K562 (cell line): ENCODE measurements around the gene SLC25A2. TPM values are rescaled to one million over a fixed set of nuclear protein-coding genes. Genes with fewer than 3 reads are reported as not detected.

Experiments used
- ARNT ChIP-seq, 2 experiments: fragments of 450-650 bp; IDR thresholded peaks; 2 replicates each; pipeline ENCODE4 v1.6.1; 2016; ENCODE audit warnings: mild to moderate bottlenecking in 1 of 2
- FOS ChIP-seq: IDR thresholded peaks from 3 replicates; pipeline ENCODE4 v1.6.1; 2011; ENCODE audit not compliant: insufficient read length; ENCODE audit errors: extremely low read depth
- FOXA3 ChIP-seq, 2 experiments: fragments of 450-650 bp in 1 of 2; sonication (generic) in 1 of 2; formaldehyde crosslinking; IDR thresholded peaks in 1 of 2; conservative IDR thresholded peaks in 1 of 2; 2 replicates each; pipeline versions ENCODE4 v1.4.0 to v1.8.0; 2020 to 2022; ENCODE audit warnings: mild to moderate bottlenecking in 2 of 2, missing genetic modification reagents in 1 of 2
- IFI16 ChIP-seq: fragments of 250-450 bp; sonication (Bioruptor Pico); IDR thresholded peaks from 2 replicates; pipeline ENCODE4 v2.1.2; 2022; ENCODE audit warnings: mild to moderate bottlenecking, inconsistent platforms
- MTA3 ChIP-seq: fragments of 450-650 bp; formaldehyde crosslinking; IDR thresholded peaks from 2 replicates; pipeline ENCODE4 v1.6.1; 2017; ENCODE audit warnings: mild to moderate bottlenecking, borderline replicate concordance
- NCOA4 ChIP-seq: fragments of 450-650 bp; IDR thresholded peaks from 2 replicates; pipeline ENCODE4 v1.6.1; 2018; ENCODE audit warnings: mild to moderate bottlenecking; ENCODE audit not compliant: partially characterized antibody
- NR3C1 ChIP-seq: sonication (generic); formaldehyde crosslinking; IDR thresholded peaks from 2 replicates; pipeline ENCODE4 v1.8.1; 2022; ENCODE audit warnings: missing genetic modification reagents
- SMARCA4 ChIP-seq: fragments of 450-650 bp; IDR thresholded peaks from 2 replicates; pipeline ENCODE4 v1.6.1; 2016
- TAF9B ChIP-seq: fragments of 450-650 bp; IDR thresholded peaks from 2 replicates; pipeline ENCODE4 v1.6.1; 2018; ENCODE audit warnings: mild to moderate bottlenecking; ENCODE audit not compliant: partially characterized antibody
- TCF7 ChIP-seq: sonication (generic); IDR thresholded peaks from 2 replicates; pipeline ENCODE4 v1.6.1; 2016; ENCODE audit warnings: antibody characterized with exemption, borderline replicate concordance
- ZBTB8A ChIP-seq: fragments of 450-650 bp; IDR thresholded peaks from 2 replicates; pipeline ENCODE4 v1.6.1; 2018; ENCODE audit warnings: mild to moderate bottlenecking, moderate library complexity; ENCODE audit not compliant: partially characterized antibody
- ZNF133 ChIP-seq: fragments of 250-450 bp; sonication (Bioruptor Pico); IDR thresholded peaks from 2 replicates; pipeline ENCODE4 v1.4.0; 2020; ENCODE audit warnings: mild to moderate bottlenecking
- ZNF174 ChIP-seq: fragments of 250-450 bp; sonication (Bioruptor Pico); IDR thresholded peaks from 2 replicates; pipeline ENCODE4 v1.4.0; 2020; ENCODE audit warnings: mild to moderate bottlenecking
- ZNF436 ChIP-seq: fragments of 250-450, 450-650 bp; sonication (Bioruptor Pico); formaldehyde crosslinking; IDR thresholded peaks from 2 replicates; pipeline ENCODE4 v1.7.0; 2020; ENCODE audit warnings: mild to moderate bottlenecking
- polyA plus RNA-seq, 8 experiments: library from polyadenylated mRNA; depleted of rRNA in 4 of 8; stranded (reverse) in 5 of 8; unstranded in 3 of 8; fragments of >200 nt; fragmentation: Nextera tagmentation in 2 of 8; fragmentation: Illumina TruSeq in 1 of 8; extraction: Ambion mirVana in 2 of 8; extraction: Trizol in 1 of 8; gene quantifications; 2 replicates each; pipeline versions ENCODE4 v1.2.1 to v1.2.3, GENCODE V29; 2011 to 2014; ENCODE audit warnings: inconsistent platforms in 1 of 8, missing spikeins in 1 of 8
- total RNA-seq, 7 experiments: library from RNA; depleted of rRNA in 6 of 7; stranded (reverse); fragments of >200 nt in 6 of 7; fragmentation: Illumina TruSeq in 2 of 7; extraction: Trizol in 2 of 7; gene quantifications; 2 replicates each; pipeline versions ENCODE4 v1.2.1 to v1.2.3, GENCODE V29; 2011 to 2021; ENCODE audit warnings: low replicate concordance in 1 of 7
- TF ChIP-seq, protein P1 (sequence below): fragments of 450-650 bp; IDR thresholded peaks from 2 replicates; pipeline ENCODE4 v1.6.1; 2016; ENCODE audit warnings: mild to moderate bottlenecking, moderate library complexity
- TF ChIP-seq, protein P2 (sequence below): fragments of 250-450 bp; sonication (Bioruptor Pico); IDR thresholded peaks from 2 replicates; pipeline ENCODE4 v1.8.0; 2021; ENCODE audit warnings: mild to moderate bottlenecking, moderate library complexity

SLC25A2 gene
- total and polyA plus RNA-seq, 9 of the 15 experiments (the other 6 are each of a cell fraction or from before 2014, with no cell fraction given), result 0.09 to 0.11 (median 0.11) TPM; not detected in 6

DNA sequence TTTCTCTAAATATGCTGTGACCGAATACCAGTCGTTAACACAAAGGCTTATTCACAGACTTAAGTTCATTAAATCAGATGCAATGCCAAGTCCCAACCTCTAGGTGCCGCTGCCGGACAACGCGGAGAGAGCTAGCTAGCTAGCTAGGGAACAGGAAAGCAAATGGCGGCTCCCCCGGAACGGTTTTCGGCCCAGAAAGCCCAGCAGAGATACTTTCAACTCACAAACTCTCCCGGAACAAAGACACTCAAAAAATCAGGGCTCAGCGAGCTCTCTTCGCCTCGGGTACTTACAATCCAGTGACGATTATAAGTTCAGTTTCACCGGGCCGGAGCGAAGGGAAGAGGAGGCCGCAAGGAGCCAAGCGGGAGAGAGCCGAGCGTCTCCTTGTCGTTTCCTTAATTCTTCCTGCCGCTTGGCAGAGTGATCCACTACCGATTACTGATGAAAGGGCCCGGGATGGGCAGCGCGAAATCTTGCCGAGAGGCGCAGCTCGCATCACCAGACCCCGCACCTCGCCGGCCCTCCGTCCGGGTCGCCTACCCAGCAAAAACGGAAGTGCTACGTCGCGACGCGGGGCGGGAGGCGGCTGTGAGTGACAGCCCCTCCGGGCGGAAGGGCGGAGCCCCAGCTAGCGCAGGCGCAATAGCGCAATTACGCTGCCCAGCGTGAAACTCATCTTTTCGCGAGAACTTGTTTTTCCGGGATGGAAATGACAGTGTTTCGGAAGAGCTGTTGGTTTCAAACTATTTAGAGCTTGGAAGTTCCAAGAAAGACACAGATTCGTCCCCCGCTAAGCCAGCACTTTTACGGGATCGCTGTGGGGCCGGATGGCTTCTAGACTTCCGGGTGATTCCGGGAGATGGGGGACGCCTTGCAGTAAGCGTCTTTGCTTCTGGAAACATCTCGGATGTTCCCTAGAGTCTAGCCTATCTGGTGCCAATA, 16.6 kb upstream of the SLC25A2 start, which contains the start of gene TAF7 (continued):
- TF ChIP-seq ARNT (IDR thresholded peaks at IDR 0.05), result peak in 1 of 2 experiments; percentile 56; a peak in 1 of 4 replicates
- TF ChIP-seq ZBTB8A, result no peak
- TF ChIP-seq NR3C1 (CRISPR knock-in tag), result no peak
- TF ChIP-seq, protein P1, sequence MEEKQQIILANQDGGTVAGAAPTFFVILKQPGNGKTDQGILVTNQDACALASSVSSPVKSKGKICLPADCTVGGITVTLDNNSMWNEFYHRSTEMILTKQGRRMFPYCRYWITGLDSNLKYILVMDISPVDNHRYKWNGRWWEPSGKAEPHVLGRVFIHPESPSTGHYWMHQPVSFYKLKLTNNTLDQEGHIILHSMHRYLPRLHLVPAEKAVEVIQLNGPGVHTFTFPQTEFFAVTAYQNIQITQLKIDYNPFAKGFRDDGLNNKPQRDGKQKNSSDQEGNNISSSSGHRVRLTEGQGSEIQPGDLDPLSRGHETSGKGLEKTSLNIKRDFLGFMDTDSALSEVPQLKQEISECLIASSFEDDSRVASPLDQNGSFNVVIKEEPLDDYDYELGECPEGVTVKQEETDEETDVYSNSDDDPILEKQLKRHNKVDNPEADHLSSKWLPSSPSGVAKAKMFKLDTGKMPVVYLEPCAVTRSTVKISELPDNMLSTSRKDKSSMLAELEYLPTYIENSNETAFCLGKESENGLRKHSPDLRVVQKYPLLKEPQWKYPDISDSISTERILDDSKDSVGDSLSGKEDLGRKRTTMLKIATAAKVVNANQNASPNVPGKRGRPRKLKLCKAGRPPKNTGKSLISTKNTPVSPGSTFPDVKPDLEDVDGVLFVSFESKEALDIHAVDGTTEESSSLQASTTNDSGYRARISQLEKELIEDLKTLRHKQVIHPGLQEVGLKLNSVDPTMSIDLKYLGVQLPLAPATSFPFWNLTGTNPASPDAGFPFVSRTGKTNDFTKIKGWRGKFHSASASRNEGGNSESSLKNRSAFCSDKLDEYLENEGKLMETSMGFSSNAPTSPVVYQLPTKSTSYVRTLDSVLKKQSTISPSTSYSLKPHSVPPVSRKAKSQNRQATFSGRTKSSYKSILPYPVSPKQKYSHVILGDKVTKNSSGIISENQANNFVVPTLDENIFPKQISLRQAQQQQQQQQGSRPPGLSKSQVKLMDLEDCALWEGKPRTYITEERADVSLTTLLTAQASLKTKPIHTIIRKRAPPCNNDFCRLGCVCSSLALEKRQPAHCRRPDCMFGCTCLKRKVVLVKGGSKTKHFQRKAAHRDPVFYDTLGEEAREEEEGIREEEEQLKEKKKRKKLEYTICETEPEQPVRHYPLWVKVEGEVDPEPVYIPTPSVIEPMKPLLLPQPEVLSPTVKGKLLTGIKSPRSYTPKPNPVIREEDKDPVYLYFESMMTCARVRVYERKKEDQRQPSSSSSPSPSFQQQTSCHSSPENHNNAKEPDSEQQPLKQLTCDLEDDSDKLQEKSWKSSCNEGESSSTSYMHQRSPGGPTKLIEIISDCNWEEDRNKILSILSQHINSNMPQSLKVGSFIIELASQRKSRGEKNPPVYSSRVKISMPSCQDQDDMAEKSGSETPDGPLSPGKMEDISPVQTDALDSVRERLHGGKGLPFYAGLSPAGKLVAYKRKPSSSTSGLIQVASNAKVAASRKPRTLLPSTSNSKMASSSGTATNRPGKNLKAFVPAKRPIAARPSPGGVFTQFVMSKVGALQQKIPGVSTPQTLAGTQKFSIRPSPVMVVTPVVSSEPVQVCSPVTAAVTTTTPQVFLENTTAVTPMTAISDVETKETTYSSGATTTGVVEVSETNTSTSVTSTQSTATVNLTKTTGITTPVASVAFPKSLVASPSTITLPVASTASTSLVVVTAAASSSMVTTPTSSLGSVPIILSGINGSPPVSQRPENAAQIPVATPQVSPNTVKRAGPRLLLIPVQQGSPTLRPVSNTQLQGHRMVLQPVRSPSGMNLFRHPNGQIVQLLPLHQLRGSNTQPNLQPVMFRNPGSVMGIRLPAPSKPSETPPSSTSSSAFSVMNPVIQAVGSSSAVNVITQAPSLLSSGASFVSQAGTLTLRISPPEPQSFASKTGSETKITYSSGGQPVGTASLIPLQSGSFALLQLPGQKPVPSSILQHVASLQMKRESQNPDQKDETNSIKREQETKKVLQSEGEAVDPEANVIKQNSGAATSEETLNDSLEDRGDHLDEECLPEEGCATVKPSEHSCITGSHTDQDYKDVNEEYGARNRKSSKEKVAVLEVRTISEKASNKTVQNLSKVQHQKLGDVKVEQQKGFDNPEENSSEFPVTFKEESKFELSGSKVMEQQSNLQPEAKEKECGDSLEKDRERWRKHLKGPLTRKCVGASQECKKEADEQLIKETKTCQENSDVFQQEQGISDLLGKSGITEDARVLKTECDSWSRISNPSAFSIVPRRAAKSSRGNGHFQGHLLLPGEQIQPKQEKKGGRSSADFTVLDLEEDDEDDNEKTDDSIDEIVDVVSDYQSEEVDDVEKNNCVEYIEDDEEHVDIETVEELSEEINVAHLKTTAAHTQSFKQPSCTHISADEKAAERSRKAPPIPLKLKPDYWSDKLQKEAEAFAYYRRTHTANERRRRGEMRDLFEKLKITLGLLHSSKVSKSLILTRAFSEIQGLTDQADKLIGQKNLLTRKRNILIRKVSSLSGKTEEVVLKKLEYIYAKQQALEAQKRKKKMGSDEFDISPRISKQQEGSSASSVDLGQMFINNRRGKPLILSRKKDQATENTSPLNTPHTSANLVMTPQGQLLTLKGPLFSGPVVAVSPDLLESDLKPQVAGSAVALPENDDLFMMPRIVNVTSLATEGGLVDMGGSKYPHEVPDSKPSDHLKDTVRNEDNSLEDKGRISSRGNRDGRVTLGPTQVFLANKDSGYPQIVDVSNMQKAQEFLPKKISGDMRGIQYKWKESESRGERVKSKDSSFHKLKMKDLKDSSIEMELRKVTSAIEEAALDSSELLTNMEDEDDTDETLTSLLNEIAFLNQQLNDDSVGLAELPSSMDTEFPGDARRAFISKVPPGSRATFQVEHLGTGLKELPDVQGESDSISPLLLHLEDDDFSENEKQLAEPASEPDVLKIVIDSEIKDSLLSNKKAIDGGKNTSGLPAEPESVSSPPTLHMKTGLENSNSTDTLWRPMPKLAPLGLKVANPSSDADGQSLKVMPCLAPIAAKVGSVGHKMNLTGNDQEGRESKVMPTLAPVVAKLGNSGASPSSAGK, result peak; percentile 85
- peak; percentile 89 for TF ChIP-seq TAF9B
- no peak; a peak in 1 of 4 replicates for TF ChIP-seq FOXA3 (CRISPR knock-in tag; conservative IDR thresholded peaks at IDR 0.05 in 1 of 2, IDR thresholded peaks at IDR 0.05 in 1 of 2)
- TF ChIP-seq, protein P2, sequence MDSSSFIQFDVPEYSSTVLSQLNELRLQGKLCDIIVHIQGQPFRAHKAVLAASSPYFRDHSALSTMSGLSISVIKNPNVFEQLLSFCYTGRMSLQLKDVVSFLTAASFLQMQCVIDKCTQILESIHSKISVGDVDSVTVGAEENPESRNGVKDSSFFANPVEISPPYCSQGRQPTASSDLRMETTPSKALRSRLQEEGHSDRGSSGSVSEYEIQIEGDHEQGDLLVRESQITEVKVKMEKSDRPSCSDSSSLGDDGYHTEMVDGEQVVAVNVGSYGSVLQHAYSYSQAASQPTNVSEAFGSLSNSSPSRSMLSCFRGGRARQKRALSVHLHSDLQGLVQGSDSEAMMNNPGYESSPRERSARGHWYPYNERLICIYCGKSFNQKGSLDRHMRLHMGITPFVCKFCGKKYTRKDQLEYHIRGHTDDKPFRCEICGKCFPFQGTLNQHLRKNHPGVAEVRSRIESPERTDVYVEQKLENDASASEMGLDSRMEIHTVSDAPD (CRISPR knock-in tag), result no peak
- peak; percentile 88 for TF ChIP-seq SMARCA4
- TF ChIP-seq TCF7, result no peak
- TF ChIP-seq MTA3, result 0 out of 2 replicates have a peak, but pooled peaks have one; percentile 47
- TF ChIP-seq IFI16 (CRISPR knock-in tag), result no peak
- TF ChIP-seq FOS, result no peak
- TF ChIP-seq ZNF436 (CRISPR knock-in tag), result no peak
- no peak for TF ChIP-seq NCOA4
- no peak for TF ChIP-seq ZNF174 (CRISPR knock-in tag)
- TF ChIP-seq ZNF133 (CRISPR knock-in tag), result no peak
